Activated naive CD8-positive, alpha-beta T cell (primary cell): ENCODE measurements around the gene JSRP1.

Experiments
- H3K27ac Mint-ChIP-seq: one replicate; pipeline ENCODE4 v1.8.0; 2021; ENCODE audit warnings: mixed read lengths
- H3K27me3 Mint-ChIP-seq: one replicate; pipeline ENCODE4 v1.8.0; 2021; ENCODE audit warnings: mixed read lengths
- H3K36me3 Mint-ChIP-seq: one replicate; pipeline ENCODE4 v1.8.0; 2021; ENCODE audit warnings: mixed read lengths
- H3K4me1 Mint-ChIP-seq: one replicate; pipeline ENCODE4 v1.8.0; 2021; ENCODE audit warnings: low read depth, mixed read lengths
- H3K4me3 Mint-ChIP-seq: one replicate; pipeline ENCODE4 v1.8.0; 2021; ENCODE audit warnings: mild to moderate bottlenecking, mixed read lengths
- H3K9me3 Mint-ChIP-seq: one replicate; pipeline ENCODE4 v1.8.0; 2021; ENCODE audit warnings: low read depth, mixed read lengths

Gene JSRP1

DNA sequence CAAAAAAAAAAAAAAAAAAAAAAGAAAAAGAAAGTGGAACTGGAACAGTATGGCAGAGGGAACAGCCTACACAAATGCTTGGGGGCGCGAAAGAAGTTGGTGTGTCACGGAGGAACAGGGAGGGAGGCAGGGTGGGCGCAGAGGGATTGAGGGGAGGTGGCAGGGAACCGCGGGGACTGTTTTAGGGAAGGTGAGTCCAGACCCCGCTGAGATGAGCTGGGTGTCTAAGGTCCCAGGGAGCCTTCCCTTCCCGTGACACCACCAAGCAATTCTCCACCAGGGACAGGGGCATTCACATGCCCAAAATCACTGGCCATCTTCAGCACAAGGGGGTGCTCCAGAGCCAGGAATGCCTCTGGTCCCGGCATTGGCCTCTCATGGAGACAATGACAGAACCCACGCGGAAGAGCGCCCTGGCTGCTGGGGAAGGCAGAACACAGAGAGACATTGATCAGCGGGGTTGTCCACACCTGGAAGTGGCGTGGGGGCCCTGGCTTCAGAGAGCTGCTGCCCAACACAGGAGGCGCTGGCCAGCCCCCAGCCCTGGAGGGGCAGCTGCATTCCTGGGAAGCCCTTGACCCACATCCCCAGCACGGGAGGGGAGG, 18.8 kb upstream of the JSRP1 start:
- H3K27ac Mint-ChIP-seq: peak overlapping the region; percentile 54
- no peaks in the 10 kb centered on the region for H3K9me3 Mint-ChIP-seq
- peak overlapping the region; percentile 46 for H3K4me3 Mint-ChIP-seq
- no peaks in the 10 kb centered on the region for H3K36me3 Mint-ChIP-seq
- H3K4me1 Mint-ChIP-seq: peaks cover 25% of the 10 kb centered on the region
- H3K27me3 Mint-ChIP-seq: no peaks in the 10 kb centered on the region

DNA sequence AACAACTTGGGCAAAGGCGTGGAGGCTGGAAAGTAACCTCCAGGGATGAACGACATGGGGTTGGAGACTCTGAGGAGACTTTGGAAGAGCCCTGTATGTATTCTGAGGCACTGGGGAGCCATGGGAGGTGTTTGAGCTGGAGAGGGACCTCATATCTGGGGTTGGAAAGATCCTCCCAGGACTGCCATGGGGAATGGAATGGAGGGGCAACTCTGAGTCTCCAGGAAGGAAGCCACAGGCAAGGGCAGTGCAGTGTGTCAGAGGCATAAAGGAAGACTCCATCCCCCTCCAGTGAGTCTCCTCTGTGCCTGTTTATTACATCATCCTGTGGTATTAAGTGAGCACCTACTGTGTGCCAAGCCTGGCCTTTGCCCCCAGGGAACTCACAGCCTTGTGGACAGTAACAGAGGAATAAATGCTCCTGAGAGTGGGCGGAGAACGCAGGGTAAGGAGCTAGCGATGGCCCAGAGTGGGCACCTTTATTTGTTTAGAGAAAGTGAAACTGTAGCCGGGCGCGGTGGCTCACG, 18.0 kb upstream of the JSRP1 start:
- peaks cover 25% of the 10 kb centered on the region for H3K4me1 Mint-ChIP-seq
- H3K27me3 Mint-ChIP-seq: no peaks in the 10 kb centered on the region
- H3K27ac Mint-ChIP-seq: peak overlapping the region; percentile 80
- no peaks in the 10 kb centered on the region for H3K36me3 Mint-ChIP-seq
- peak overlapping the region; percentile 82 for H3K4me3 Mint-ChIP-seq
- no peaks in the 10 kb centered on the region for H3K9me3 Mint-ChIP-seq

DNA sequence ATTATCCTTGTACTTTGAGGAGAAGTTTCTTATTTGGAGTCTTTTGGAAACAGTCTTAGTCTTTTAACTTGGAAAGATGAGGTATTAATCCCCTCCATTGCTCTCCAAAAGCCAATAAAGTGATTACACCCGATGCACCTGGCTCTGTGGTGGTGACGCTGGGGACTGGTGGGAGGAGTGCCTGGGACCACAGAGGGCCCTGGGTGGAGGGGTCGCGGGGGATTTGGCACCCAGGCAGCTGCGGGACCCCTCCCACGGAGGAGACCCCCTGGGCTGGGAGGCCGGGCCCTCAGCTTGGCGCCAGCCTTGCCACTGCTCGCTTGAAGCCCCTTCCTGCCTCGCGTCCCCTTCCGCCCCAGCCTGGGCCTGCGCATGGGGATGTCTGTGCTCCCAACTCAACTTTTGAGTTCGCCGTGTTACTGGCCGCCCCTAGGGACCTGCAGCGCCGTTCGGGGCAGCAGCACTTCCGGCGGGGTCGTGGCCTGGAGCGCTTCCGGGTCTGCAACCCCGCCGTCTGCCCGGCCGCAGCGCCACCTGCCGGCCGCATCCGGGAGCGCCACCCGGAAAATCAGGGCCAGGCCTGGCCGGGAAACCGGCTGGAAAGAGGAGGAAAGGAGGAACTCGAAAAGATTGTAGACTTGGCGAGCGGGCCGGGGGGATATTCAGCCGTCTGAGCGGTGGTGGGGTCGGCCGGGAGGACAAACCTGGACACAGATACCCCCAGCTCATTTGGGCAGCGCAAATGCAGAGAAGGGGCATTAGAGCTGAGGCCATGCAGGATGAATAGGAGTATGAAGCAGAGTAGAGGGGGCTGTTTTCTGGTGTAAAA, 17.4 kb upstream of the JSRP1 start:
- H3K27me3 Mint-ChIP-seq: no peaks in the 10 kb centered on the region
- H3K4me1 Mint-ChIP-seq: peaks cover 26% of the 10 kb centered on the region
- no peaks in the 10 kb centered on the region for H3K36me3 Mint-ChIP-seq
- peak overlapping the region; percentile 80 for H3K27ac Mint-ChIP-seq
- H3K4me3 Mint-ChIP-seq: peak overlapping the region; percentile 82
- no peaks in the 10 kb centered on the region for H3K9me3 Mint-ChIP-seq

DNA sequence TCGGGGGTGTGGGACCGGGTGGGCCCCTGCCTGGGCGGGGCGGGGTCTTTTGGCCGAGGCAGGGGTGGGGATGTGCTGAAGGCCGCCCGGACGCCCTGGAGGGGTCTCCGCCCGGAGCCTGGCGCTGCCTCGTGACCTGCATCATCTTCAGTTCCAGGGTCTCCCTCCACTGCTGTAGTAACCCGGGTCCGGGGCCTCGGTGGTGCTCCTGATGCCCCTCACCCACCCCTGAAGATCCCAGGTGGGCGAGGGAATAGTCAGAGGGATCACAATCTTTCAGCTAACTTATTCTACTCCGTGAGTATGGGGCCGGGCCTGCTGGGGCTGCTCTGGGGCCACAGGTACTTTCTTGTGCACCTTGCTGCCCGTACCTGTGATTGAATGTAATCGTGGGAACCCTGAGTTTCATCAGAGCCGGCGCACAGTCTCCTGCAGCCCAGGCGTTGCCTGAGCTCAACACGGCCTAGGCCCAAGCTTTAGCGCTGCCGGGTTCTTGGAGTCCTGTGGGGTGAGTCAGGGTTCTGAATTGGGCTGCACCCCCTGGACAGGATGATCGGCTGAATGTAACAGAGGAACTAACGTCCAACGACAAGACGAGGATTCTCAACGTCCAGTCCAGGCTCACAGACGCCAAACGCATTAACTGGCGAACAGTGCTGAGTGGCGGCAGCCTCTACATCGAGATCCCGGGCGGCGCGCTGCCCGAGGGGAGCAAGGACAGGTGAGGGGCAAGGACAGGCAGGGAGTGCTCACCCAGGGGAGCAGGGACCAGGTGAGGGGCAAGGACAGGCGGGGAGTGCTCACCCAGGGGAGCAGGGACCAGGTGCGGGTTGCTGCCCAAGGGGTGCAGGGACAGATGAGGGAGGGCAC, 15.3 kb upstream of the JSRP1 start:
- no peaks in the 10 kb centered on the region for H3K27me3 Mint-ChIP-seq
- H3K9me3 Mint-ChIP-seq: no peaks in the 10 kb centered on the region
- H3K36me3 Mint-ChIP-seq: no peaks in the 10 kb centered on the region
- peak overlapping the region; percentile 91 for H3K4me3 Mint-ChIP-seq
- peak overlapping the region; percentile 91 for H3K27ac Mint-ChIP-seq
- H3K4me1 Mint-ChIP-seq: peaks cover 33% of the 10 kb centered on the region

DNA sequence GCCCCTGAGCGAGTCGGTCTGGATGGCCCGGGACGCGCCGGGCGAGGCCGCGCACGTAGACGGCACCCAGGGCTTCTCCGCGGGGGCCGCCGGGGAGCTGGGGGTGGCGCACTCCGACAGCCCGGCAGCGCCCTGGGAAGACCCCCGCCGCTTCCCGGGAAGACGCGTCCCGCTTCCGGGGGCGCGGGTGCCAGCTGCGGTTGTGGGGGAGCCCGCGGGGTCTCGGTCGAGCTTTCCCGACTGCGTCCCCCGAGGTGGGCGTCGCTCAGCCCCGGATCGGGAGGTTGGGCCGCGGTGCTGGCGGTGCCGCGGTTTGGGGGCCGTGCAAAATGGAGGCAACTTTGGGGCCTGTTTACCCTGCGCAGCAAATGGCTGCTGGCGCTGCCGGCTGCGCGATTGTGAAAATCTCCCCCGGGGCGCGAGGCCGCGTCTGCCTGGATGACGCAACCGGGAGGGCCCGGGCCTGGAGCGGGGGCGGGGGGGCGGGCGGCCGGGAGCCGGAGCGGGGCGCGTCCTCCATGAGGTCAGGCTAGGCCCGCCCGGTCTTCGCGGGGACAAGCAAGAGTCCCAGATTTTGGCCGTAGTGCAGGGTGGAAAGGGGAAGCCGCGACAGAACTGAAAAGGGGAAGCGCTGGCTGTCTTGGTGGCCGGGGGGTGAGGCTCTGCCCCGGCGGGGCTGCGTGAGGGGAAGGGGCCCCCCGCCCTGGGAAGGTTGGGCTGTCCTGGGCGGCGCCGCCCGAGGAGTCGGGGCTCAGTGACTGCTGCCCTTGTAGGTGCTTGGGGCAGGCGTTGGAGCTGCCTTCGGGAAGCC, 14.4 kb upstream of the JSRP1 start:
- Mint-ChIP-seq H3K9me3 (no peaks in the 10 kb centered on the region), H3K4me1 (peaks cover 37% of the 10 kb centered on the region), H3K36me3 (no peaks in the 10 kb centered on the region), H3K27ac (peak overlapping the region; percentile 72), H3K4me3 (peak overlapping the region; percentile 91), H3K27me3 (no peaks in the 10 kb centered on the region)

DNA sequence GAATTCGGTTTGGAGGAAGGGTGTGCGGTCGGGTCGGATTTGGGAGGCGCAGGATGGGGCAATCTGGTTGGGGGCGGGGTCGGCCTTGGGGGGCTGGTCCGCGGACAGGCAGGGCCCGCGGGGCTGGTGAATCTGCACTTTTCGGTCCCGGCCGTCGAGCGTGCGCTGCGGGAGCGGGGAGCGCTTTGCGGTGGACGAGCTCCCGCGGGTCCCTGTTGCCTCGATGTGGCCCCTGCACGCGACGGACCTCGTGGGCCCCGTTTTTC, 13.9 kb upstream of the JSRP1 start:
- Mint-ChIP-seq H3K4me1 (peaks cover 36% of the 10 kb centered on the region), H3K36me3 (no peaks in the 10 kb centered on the region), H3K9me3 (no peaks in the 10 kb centered on the region), H3K27me3 (no peaks in the 10 kb centered on the region), H3K27ac (peak overlapping the region; percentile 86), H3K4me3 (peak overlapping the region; percentile 89)

DNA sequence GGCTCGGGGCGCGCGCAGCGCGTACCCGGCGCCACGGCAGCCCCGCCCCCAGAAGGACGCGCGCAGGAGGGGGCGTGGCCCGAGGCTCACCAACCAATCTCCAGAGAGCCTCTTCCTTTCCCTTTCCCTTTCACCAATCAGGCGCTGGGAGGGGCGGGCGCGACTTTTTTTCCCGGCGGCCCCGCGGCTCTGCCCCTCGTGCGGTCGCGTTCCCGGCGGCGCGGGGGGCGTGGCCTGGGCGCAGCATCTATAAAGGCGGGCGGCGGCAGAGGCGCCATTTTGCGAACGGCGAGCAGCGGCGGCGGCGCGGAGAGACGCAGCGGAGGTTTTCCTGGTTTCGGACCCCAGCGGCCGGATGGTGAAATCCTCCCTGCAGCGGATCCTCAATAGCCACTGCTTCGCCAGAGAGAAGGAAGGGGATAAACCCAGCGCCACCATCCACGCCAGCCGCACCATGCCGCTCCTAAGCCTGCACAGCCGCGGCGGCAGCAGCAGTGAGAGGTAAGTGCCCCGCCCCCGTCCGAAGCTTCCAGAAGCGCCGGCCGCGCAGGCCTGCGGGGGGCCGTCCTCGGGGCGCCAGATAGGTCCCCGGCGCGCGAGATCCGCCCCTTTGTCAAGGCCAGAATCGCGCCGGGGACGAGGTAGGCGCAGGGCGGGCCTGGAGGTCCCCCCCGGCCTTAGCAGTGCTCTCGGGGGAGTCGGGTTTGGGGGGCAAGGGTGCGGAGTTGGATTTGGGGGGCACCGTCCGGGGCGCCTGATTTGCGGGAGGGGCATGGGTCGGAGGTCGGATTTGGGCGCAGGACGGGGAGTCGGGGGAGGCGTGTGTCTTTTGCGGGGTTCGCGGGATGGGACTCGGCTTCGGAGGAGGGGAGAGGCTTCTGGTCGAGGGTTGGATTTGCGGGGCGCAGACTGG, 13.3 kb upstream of the JSRP1 start:
- peak overlapping the region; percentile 89 for H3K4me3 Mint-ChIP-seq
- H3K27ac Mint-ChIP-seq: peak overlapping the region; percentile 86
- H3K9me3 Mint-ChIP-seq: no peaks in the 10 kb centered on the region
- peaks cover 33% of the 10 kb centered on the region for H3K4me1 Mint-ChIP-seq
- no peaks in the 10 kb centered on the region for H3K36me3 Mint-ChIP-seq
- H3K27me3 Mint-ChIP-seq: no peaks in the 10 kb centered on the region

DNA sequence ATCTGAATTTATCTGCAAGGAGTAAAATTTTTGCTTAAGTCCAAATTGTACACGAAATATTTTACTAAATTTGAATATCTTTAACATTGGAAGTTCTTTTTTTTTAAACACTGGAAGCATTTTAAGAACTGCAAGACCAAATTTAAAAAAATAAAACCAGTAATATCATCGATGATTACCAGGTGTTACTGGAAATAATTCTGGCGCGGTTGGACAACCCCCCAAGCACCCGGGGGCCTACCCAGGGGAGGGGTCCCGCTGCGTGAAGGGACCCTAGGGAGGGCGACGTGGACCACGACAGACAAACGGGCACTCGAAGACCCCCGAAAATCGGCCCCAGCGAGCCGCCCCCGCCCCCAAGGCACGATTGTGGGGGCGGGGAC, 12.6 kb upstream of the JSRP1 start:
- Mint-ChIP-seq H3K27ac (peak overlapping the region; percentile 9), H3K27me3 (no peaks in the 10 kb centered on the region), H3K4me1 (peaks cover 26% of the 10 kb centered on the region), H3K4me3 (peak overlapping the region; percentile 89), H3K9me3 (no peaks in the 10 kb centered on the region), H3K36me3 (no peaks in the 10 kb centered on the region)

DNA sequence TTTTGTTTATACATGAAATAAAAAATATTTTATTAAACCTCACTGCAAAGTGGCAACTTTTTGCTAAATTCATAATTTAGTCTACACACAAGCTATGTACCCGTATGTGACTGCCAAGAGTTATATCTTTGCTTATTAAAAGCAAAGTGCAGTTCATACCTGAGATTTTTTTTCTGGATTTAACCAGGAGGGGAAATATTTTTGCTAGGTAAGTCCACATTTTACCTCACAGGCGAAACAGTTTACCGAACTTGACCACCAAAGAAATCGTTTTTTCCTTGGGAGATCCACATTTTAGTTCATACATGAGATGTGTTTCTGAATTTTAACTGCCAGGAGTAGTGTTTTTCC, 12.2 kb upstream of the JSRP1 start:
- peak overlapping the region; percentile 89 for H3K4me3 Mint-ChIP-seq
- no peaks in the 10 kb centered on the region for H3K9me3 Mint-ChIP-seq
- peaks cover 23% of the 10 kb centered on the region for H3K4me1 Mint-ChIP-seq
- no peaks in the 10 kb centered on the region for H3K36me3 Mint-ChIP-seq
- no peaks in the 10 kb centered on the region for H3K27me3 Mint-ChIP-seq
- H3K27ac Mint-ChIP-seq: peak overlapping the region; percentile 9

DNA sequence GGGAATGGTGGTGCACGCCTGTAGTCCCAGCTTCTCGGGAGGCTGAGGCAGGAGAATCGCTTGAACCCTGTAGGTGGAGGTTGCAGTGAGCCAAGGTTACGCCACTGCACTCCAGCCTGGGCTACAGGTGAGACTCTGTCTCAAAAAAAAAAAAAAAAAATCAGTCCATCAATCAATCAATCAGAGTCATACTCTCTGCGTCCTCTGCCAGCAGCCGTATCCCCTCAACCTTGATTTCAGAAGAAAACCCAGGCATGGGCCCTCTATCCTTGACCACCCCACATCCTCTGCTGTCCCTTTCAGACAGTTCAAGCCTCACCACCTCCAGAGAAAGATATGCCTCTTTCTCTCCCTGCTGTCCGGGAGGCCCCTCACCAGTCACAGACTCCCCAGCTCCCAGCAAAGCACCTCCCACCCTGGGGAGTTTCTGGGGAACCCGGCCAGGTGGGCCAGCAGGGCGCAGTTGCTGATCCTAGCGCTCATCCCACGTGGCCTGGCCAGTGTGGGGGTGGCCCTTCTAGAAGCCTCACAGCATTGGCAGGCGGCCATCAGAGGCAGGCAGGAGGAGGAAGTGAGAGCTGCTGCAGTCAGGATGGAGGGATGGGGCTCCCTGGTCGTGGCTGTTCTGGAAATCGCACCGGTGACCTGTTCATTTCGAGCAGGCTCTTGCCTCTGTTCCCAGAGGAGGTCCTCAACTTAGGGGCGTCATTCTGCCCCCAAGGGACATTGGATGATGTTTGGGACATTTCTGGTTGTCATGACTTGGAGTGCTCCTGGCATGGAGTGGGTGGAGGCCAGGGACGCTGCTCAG, 10.2 kb upstream of the JSRP1 start:
- H3K27ac Mint-ChIP-seq: peak overlapping the region; percentile 61
- H3K4me3 Mint-ChIP-seq: no peak overlapping the region
- no peaks in the 10 kb centered on the region for H3K27me3 Mint-ChIP-seq
- H3K4me1 Mint-ChIP-seq: peaks cover 11% of the 10 kb centered on the region
- no peaks in the 10 kb centered on the region for H3K36me3 Mint-ChIP-seq
- H3K9me3 Mint-ChIP-seq: no peaks in the 10 kb centered on the region

DNA sequence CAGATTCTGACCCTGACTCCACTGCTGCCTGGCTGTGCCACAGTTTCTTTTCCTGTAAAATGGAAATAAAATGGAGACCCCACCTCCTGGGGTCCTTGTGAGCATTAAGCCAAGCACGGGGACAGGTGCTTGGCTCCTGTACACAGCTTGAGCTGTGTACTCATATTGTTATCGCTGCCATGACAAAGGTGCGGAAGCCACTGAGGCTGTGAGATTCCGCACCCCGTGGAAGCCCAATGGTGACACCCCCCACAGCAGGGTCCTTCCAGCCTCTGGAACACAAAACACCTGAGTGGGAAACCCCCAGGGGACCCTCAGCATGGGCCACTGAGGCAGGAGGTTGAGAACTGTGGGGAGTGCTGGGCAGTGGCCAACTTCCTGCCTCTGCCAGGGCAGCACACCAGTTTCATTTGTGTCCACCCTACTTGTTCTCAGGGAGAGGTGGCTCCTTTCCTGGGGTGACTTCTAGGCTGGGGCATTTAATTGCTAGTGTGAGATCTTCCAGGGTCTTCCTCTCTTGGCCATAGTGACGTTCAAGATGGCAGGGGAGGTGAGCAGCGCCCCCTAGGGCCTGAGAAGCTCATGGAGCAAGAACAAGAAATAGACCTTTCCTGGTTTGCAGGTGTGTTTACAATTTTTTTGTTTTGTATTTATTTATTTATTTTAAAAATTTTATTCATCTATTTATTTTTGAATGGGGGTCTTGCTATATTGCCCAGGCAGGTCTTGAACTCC, 5.4 kb upstream of the JSRP1 start:
- peaks cover 26% of the 10 kb centered on the region for H3K4me1 Mint-ChIP-seq
- H3K4me3 Mint-ChIP-seq: no peak overlapping the region
- H3K27me3 Mint-ChIP-seq: no peaks in the 10 kb centered on the region
- no peaks in the 10 kb centered on the region for H3K9me3 Mint-ChIP-seq
- no peaks in the 10 kb centered on the region for H3K36me3 Mint-ChIP-seq
- H3K27ac Mint-ChIP-seq: no peak overlapping the region

DNA sequence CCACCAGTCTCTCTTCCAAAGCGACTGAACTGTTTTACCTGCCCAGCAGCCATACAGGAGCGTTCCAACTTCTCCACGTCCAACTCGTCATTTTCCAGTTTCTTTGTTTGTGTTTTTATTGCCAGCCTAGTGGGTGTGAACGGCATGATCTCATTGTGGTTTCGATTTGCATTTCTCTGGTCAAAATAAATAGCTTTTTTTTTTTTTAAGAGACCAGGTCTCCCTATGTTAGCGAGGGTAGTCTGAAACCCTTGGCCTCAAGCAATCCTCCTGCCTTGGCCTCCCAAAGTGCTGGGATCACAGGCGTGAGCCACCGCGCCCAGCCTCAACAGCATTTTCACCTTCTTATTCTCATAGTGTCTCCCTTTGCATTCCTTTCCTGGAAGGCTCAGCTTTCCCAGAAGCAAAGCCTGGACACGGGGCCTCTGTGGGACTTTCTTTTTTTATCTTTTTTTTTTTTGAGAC, 4.2 kb upstream of the JSRP1 start:
- H3K9me3 Mint-ChIP-seq: no peaks in the 10 kb centered on the region
- no peaks in the 10 kb centered on the region for H3K27me3 Mint-ChIP-seq
- H3K36me3 Mint-ChIP-seq: no peaks in the 10 kb centered on the region
- no peak overlapping the region for H3K27ac Mint-ChIP-seq
- H3K4me3 Mint-ChIP-seq: no peak overlapping the region
- peaks cover 21% of the 10 kb centered on the region for H3K4me1 Mint-ChIP-seq
